HepG2 (cell line): ENCODE measurements around the gene SLC25A22.

Experiments
- CTCF ChIP-seq: sonication (generic); formaldehyde crosslinking; IDR thresholded peaks from 2 replicates; pipeline ENCODE4 v1.5.0; 2020; ENCODE audit warnings: mild to moderate bottlenecking, missing genetic modification reagents, moderate library complexity
- EHMT2 ChIP-seq: fragments of 200-600 bp; sonication (generic); IDR thresholded peaks from 2 replicates; pipeline ENCODE4 v1.7.0; 2017; ENCODE audit warnings: antibody characterized with exemption, low read depth, low read length, borderline replicate concordance
- ERF ChIP-seq: IDR thresholded peaks from 2 replicates; pipeline ENCODE4 v1.6.1; 2018; ENCODE audit warnings: missing biosample characterization, missing genetic modification reagents
- FOXA1 ChIP-seq, 2 experiments: fragments of 450-650 bp in 1 of 2; sonication (generic) in 1 of 2; formaldehyde crosslinking in 1 of 2; IDR thresholded peaks; 2 replicates each; pipeline versions ENCODE4 v1.4.0 to v1.6.1; 2016 to 2020; ENCODE audit warnings: missing genetic modification reagents in 1 of 2
- IRF2 ChIP-seq: IDR thresholded peaks from 2 replicates; pipeline ENCODE4 v1.6.1; 2018; ENCODE audit warnings: missing genetic modification reagents, missing compliant biosample characterization
- MAFF ChIP-seq: IDR thresholded peaks from 2 replicates; pipeline ENCODE4 v1.6.1; 2011; ENCODE audit warnings: low read depth, low read length, improper control_type of control experiment
- MYC ChIP-seq: sonication (generic); formaldehyde crosslinking; IDR thresholded peaks from 2 replicates; pipeline ENCODE4 v1.9.0; 2021; ENCODE audit warnings: missing genetic modification reagents, borderline replicate concordance
- RBAK ChIP-seq: sonication (generic); formaldehyde crosslinking; IDR thresholded peaks from 2 replicates; pipeline ENCODE4 v1.5.1; 2020; ENCODE audit warnings: mild to moderate bottlenecking, missing genetic modification reagents
- RNF2 ChIP-seq: fragments of 450-650 bp; conservative IDR thresholded peaks from 2 replicates; pipeline ENCODE4 v1.6.1; 2016; ENCODE audit warnings: low read depth
- YY1 ChIP-seq: IDR thresholded peaks from 2 replicates; pipeline ENCODE4 v1.6.1; 2011; ENCODE audit warnings: low read length, low read depth, moderate library complexity, mild to moderate bottlenecking; ENCODE audit not compliant: insufficient read depth, insufficient replicate concordance
- ZNF280B ChIP-seq: sonication (generic); formaldehyde crosslinking; IDR thresholded peaks from 2 replicates; pipeline ENCODE4 v1.5.0; 2020; ENCODE audit warnings: missing genetic modification reagents, mild to moderate bottlenecking, borderline replicate concordance

- TF ChIP-seq MAFF (no peak), RNF2 (no peak), ERF (CRISPR knock-in tag) (no peak), CTCF (CRISPR knock-in tag) (no peak), RBAK (CRISPR knock-in tag) (no peak), EHMT2 (no peak), FOXA1 (IDR thresholded peaks at IDR 0.05) (no peak), FOXA1 (CRISPR knock-in tag; IDR thresholded peaks at IDR 0.05) (no peak), ZNF280B (CRISPR knock-in tag) (no peak), MYC (CRISPR knock-in tag) (no peak), IRF2 (CRISPR knock-in tag) (no peak), YY1 (no peak)
These were observed 34.0 kb upstream of the SLC25A22 start for GRCh38 chr11:831961-832528.
